RWPE2 (cell line): ENCODE measurements around the gene C1orf21.

Source experiments
- ATAC-seq: fragments of 200-7000 bp; cut with Tn5 transposase; 3 replicates; pipeline ENCODE4 v1.9.1; 2021; ENCODE audit warnings: low read depth
- DNase-seq: peaks from one replicate; pipeline ENCODE4 v3.0.0-alpha.2; 2020; ENCODE audit warnings: low spot score
- H3K27ac ChIP-seq: fragments of 450-650 bp; 2 replicates; pipeline ENCODE4 v1.5.1; 2017; ENCODE audit warnings: mild to moderate bottlenecking; ENCODE audit not compliant: poor library complexity, severe bottlenecking
- H3K27me3 ChIP-seq: fragments of 250-450 bp; sonication (Bioruptor Pico); 2 replicates; pipeline ENCODE4 v1.5.1; 2021; ENCODE audit warnings: mild to moderate bottlenecking, moderate library complexity; ENCODE audit not compliant: insufficient read depth, poor library complexity, severe bottlenecking
- H3K36me3 ChIP-seq: fragments of 250-450 bp; sonication (Bioruptor Pico); 2 replicates; pipeline ENCODE4 v1.5.1; 2020; ENCODE audit warnings: low read depth, mild to moderate bottlenecking, moderate library complexity
- H3K4me1 ChIP-seq: fragments of 250-450 bp; sonication (Bioruptor Pico); 2 replicates; pipeline ENCODE4 v1.5.1; 2021; ENCODE audit warnings: mild to moderate bottlenecking, moderate library complexity; ENCODE audit not compliant: insufficient read depth, poor library complexity, severe bottlenecking
- H3K4me3 ChIP-seq: fragments of 250-450 bp; sonication (Bioruptor Pico); 2 replicates; pipeline ENCODE4 v1.5.1; 2021; ENCODE audit warnings: mild to moderate bottlenecking, moderate library complexity; ENCODE audit not compliant: severe bottlenecking
- H3K9me3 ChIP-seq: fragments of 250-450 bp; sonication (Bioruptor Pico); 2 replicates; pipeline ENCODE4 v1.5.1; 2021; ENCODE audit warnings: mild to moderate bottlenecking, moderate library complexity; ENCODE audit not compliant: severe bottlenecking
- CTCF ChIP-seq: fragments of 450-650 bp; IDR thresholded peaks from one replicate; pipeline ENCODE4 v1.5.1; 2017; ENCODE audit warnings: mild to moderate bottlenecking, moderate library complexity; ENCODE audit not compliant: poor library complexity, severe bottlenecking

Gene C1orf21

DNA sequence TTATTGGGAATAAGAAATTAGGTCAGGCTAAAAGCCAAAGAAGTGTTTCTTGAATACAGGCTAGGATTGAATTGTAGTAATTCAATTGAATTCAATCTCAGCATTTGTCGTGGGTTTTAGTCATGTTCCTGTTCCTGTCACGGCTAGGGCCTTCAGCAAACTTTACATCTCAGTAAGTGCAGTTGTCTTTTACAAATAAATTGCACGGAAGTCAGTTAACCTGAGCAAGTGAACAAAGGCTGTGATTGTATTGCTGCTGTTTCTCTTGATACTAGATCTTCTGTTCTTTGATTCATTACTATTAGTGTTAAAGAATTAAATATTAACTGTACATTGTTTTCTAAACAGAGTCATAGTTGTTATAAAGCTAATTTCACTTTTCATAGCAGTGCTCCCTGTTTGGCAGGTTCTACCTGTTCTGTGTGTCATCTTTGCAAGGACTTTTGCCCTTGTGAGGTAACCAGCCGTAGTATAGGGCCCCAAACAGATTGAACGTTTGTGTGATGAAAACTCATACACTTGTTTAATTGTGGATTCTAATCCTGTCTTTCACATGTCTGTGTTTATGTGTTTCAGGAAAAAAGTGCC is 203.4 kb downstream of the C1orf21 start:
- Histone ChIP-seq H3K4me1 (peaks cover 16% of the 10 kb centered on the region), H3K9me3 (no peaks in the 10 kb centered on the region), H3K4me3 (no peak overlapping the region), H3K36me3 (no peaks in the 10 kb centered on the region), H3K27ac (no peak overlapping the region), H3K27me3 (no peaks in the 10 kb centered on the region)
- peak; percentile 35; the same call in 1 of the 3 replicates for ATAC-seq
- no peak for TF ChIP-seq CTCF
- no peak for DNase-seq

GRCh38 chr1:184593597-184593996 is 206.8 kb downstream of the C1orf21 start:
- peak overlapping the region; percentile 42 for H3K27ac ChIP-seq
- H3K36me3 ChIP-seq, result no peaks in the 10 kb centered on the region
- no peak for TF ChIP-seq CTCF
- no peaks in the 10 kb centered on the region for H3K27me3 ChIP-seq
- H3K4me3 ChIP-seq, result no peak overlapping the region
- ATAC-seq, result peak; percentile 80
- H3K9me3 ChIP-seq, result no peaks in the 10 kb centered on the region
- no peak for DNase-seq
- peaks cover 38% of the 10 kb centered on the region for H3K4me1 ChIP-seq

GRCh38 chr1:184595596-184595995 is 208.8 kb downstream of the C1orf21 start:
- Histone ChIP-seq H3K4me3 (no peak overlapping the region), H3K4me1 (peaks cover 37% of the 10 kb centered on the region), H3K27ac (peak overlapping the region; percentile 10), H3K9me3 (no peaks in the 10 kb centered on the region), H3K36me3 (no peaks in the 10 kb centered on the region), H3K27me3 (no peaks in the 10 kb centered on the region)
- TF ChIP-seq CTCF, result no peak
- peak; percentile 82 for ATAC-seq
- DNase-seq, result no peak

GRCh38 chr1:184596950-184597645 is 210.3 kb downstream of the C1orf21 start:
- Histone ChIP-seq H3K4me3 (no peak overlapping the region), H3K4me1 (peaks cover 34% of the 10 kb centered on the region), H3K9me3 (no peaks in the 10 kb centered on the region), H3K27ac (peak overlapping the region; percentile 38), H3K27me3 (no peaks in the 10 kb centered on the region), H3K36me3 (no peaks in the 10 kb centered on the region)
- no peak for ATAC-seq
- no peak for TF ChIP-seq CTCF
- no peak for DNase-seq
